Measurements from ENCODE around the gene DLGAP1.

DNA sequence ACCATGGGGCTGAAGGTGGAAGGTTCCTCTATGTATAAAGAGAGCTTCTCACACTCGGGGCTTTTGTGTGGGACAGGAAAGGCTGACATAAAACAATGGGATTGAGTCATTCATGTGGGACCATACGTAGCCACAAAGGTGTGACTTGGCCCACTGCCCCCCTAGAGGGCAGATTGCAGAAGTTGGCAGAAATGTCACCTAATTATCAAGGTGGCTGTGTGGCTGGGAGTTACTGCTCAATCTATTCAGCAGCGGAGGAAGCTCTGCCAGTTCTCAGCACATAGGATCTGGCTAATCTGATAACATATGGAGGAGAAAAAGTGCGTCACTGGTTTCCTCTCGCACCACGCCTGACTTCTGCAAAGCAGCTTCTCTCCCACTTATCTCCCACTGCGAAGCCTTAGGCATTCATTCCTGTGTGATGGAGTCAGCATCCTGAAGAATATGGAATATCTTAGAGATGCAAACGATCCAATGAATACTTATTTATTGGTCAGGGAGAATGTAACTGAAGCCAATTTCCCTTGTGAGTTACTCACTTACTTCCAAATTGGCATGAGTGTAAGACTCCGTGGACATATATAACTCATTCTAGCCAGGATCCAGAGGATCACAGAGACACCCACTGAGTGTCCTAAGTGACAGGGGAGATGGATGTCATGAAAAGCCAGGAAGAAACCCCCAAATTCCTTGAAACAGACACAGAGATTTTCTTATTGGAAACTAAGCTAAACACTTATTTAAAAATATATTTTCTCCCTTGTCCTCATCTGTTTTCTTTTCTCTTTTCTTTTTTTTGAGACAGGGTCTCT lies 660.4 kb downstream of the DLGAP1 start:
- TF ChIP-seq CTCF (conservative IDR thresholded peaks at IDR 0.05; ENCODE audit: low read depth, low read length) (no peak), RFX5 (IDR thresholded peaks at IDR 0.05; ENCODE audit: low read depth, low read length) (no peak), POLR2A (IDR thresholded peaks at IDR 0.05; ENCODE audit: low read depth, low read length) (peak; percentile 60; the same call in 1 of the 2 replicates), MXI1 (IDR thresholded peaks at IDR 0.05; ENCODE audit: borderline replicate concordance, low read depth, low read length) (no peak), RAD21 (IDR thresholded peaks at IDR 0.05; ENCODE audit: low read length) (no peak), BHLHE40 (IDR thresholded peaks at IDR 0.05; ENCODE audit: low read depth, low read length) (peak; percentile 26; the same call in 1 of the 2 replicates), MAZ (IDR thresholded peaks at IDR 0.05; ENCODE audit: borderline replicate concordance, low read depth, low read length) (no peak), CEBPB (IDR thresholded peaks at IDR 0.05; ENCODE audit: low read depth, low read length) (0 out of 2 replicates have a peak, but pooled peaks have one; percentile 0), USF2 (IDR thresholded peaks at IDR 0.05; ENCODE audit: low read depth, low read length) (no peak), ELK1 (IDR thresholded peaks at IDR 0.05; ENCODE audit: borderline replicate concordance, low read depth, low read length) (no peak), CHD1 (IDR thresholded peaks at IDR 0.05; ENCODE audit: low read depth, low read length) (no peak), NFE2L2 (IDR thresholded peaks at IDR 0.05; ENCODE audit: low read depth, low read length) (no peak), SMC3 (IDR thresholded peaks at IDR 0.05; ENCODE audit: low read depth, low read length) (no peak)
